Measurements from ENCODE around the gene C1orf174.

The C1orf174 gene

DNA sequence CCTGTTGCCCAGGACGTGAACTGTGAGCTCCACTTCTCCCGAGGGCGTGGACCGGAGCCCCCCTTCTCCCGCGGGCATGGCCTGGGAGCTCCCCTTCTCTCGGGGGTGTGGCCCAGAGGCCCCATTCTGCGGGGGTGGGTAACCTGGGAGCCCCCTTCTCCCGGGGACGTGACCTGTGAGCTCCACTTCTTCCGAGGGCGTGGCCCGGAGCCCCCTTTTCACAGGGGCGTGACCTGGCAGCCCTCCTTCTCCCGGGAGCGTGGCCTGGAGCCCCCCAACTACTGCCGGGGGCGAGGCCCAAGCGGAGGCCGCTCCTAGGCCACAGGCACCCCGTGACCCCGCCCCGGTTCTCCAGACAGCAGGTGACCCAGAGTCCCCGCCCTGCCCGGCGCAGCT lies 320 bp downstream of the C1orf174 start:
- Histone ChIP-seq H3K9me2 (replicated peaks; ENCODE audit: insufficient read depth, low read length) (no peaks in the 10 kb centered on the region), H3K9ac (ENCODE audit: low read length) (peak overlapping the region; percentile 90), H3F3A (ENCODE audit: insufficient read depth) (peaks cover 19% of the 10 kb centered on the region; the same call in 1 of the 2 replicates), H2AFZ (ENCODE audit: low read depth, low read length, severe bottlenecking) (peak overlapping the region; percentile 54), H3K9me3 (ENCODE audit: insufficient read depth, low read length) (no peaks in the 10 kb centered on the region), H3K4me3 (ENCODE audit: insufficient read depth, low read length, poor library complexity, severe bottlenecking) (peak overlapping the region; percentile 80), H3K4me2 (ENCODE audit: low read depth, low read length, poor library complexity, severe bottlenecking) (peak overlapping the region; percentile 80), H3K27ac (ENCODE audit: low read depth, low read length) (peak overlapping the region; percentile 95), H4K20me1 (ENCODE audit: low read depth, low read length) (no peaks in the 10 kb centered on the region), H3K27me3 (ENCODE audit: low read length) (no peaks in the 10 kb centered on the region), H3K79me2 (ENCODE audit: insufficient read depth, low read length) (peaks cover 46% of the 10 kb centered on the region), H3K36me3 (ENCODE audit: low read length) (no peaks in the 10 kb centered on the region)
- TF ChIP-seq, protein P1, sequence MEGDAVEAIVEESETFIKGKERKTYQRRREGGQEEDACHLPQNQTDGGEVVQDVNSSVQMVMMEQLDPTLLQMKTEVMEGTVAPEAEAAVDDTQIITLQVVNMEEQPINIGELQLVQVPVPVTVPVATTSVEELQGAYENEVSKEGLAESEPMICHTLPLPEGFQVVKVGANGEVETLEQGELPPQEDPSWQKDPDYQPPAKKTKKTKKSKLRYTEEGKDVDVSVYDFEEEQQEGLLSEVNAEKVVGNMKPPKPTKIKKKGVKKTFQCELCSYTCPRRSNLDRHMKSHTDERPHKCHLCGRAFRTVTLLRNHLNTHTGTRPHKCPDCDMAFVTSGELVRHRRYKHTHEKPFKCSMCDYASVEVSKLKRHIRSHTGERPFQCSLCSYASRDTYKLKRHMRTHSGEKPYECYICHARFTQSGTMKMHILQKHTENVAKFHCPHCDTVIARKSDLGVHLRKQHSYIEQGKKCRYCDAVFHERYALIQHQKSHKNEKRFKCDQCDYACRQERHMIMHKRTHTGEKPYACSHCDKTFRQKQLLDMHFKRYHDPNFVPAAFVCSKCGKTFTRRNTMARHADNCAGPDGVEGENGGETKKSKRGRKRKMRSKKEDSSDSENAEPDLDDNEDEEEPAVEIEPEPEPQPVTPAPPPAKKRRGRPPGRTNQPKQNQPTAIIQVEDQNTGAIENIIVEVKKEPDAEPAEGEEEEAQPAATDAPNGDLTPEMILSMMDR (IDR thresholded peaks at IDR 0.05; ENCODE audit: insufficient read depth, low read length, poor library complexity, severe bottlenecking): no peak
- no peak for TF ChIP-seq EZH2phosphoT487 (conservative IDR thresholded peaks at IDR 0.05; ENCODE audit: low read length)

GRCh38 chr1:3898994-3899753 lies 898 bp downstream of the C1orf174 start:
- H3K9ac ChIP-seq (ENCODE audit: low read length): peak overlapping the region; percentile 90
- H3K36me3 ChIP-seq (ENCODE audit: low read length): no peaks in the 10 kb centered on the region
- H3K4me2 ChIP-seq (ENCODE audit: low read depth, low read length, poor library complexity, severe bottlenecking): peak overlapping the region; percentile 80
- TF ChIP-seq, protein P1 (IDR thresholded peaks at IDR 0.05; ENCODE audit: insufficient read depth, low read length, poor library complexity, severe bottlenecking): no peak
- no peak for TF ChIP-seq EZH2phosphoT487 (conservative IDR thresholded peaks at IDR 0.05; ENCODE audit: low read length)
- no peaks in the 10 kb centered on the region for H4K20me1 ChIP-seq (ENCODE audit: low read depth, low read length)
- peak overlapping the region; percentile 80 for H3K4me3 ChIP-seq (ENCODE audit: insufficient read depth, low read length, poor library complexity, severe bottlenecking)
- no peaks in the 10 kb centered on the region for H3K27me3 ChIP-seq (ENCODE audit: low read length)
- H3K9me3 ChIP-seq (ENCODE audit: insufficient read depth, low read length): no peaks in the 10 kb centered on the region
- H3K79me2 ChIP-seq (ENCODE audit: insufficient read depth, low read length): peaks cover 46% of the 10 kb centered on the region
- H3K27ac ChIP-seq (ENCODE audit: low read depth, low read length): peak overlapping the region; percentile 95
- H3K9me2 ChIP-seq (replicated peaks; ENCODE audit: insufficient read depth, low read length): no peaks in the 10 kb centered on the region
- peaks cover 19% of the 10 kb centered on the region; the same call in 1 of the 2 replicates for H3F3A ChIP-seq (ENCODE audit: insufficient read depth)
- H2AFZ ChIP-seq (ENCODE audit: low read depth, low read length, severe bottlenecking): peak overlapping the region; percentile 54

DNA sequence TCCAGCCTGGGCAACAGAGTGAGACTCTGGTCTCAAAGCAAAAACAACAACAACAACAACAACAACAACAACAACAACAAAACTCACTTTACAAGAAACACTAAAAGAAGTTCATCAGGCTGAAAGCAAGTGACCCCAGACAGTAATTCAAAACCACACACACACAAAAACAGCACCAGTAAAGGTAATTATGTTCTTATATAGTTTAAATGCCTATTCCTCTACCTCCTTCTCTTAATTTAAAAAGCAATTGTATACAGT lies 1.7 kb downstream of the C1orf174 start:
- TF ChIP-seq EZH2phosphoT487 (conservative IDR thresholded peaks at IDR 0.05; ENCODE audit: low read length): no peak
- TF ChIP-seq, protein P1 (IDR thresholded peaks at IDR 0.05; ENCODE audit: insufficient read depth, low read length, poor library complexity, severe bottlenecking): no peak
- Histone ChIP-seq H3K9me2 (replicated peaks; ENCODE audit: insufficient read depth, low read length) (no peaks in the 10 kb centered on the region), H3K36me3 (ENCODE audit: low read length) (no peaks in the 10 kb centered on the region), H3K79me2 (ENCODE audit: insufficient read depth, low read length) (peaks cover 46% of the 10 kb centered on the region), H4K20me1 (ENCODE audit: low read depth, low read length) (no peaks in the 10 kb centered on the region), H3K4me2 (ENCODE audit: low read depth, low read length, poor library complexity, severe bottlenecking) (peak overlapping the region; percentile 80), H3K9ac (ENCODE audit: low read length) (no peak overlapping the region), H3K9me3 (ENCODE audit: insufficient read depth, low read length) (no peaks in the 10 kb centered on the region), H2AFZ (ENCODE audit: low read depth, low read length, severe bottlenecking) (no peak overlapping the region), H3K27me3 (ENCODE audit: low read length) (no peaks in the 10 kb centered on the region), H3F3A (ENCODE audit: insufficient read depth) (peaks cover 19% of the 10 kb centered on the region; the same call in 1 of the 2 replicates), H3K4me3 (ENCODE audit: insufficient read depth, low read length, poor library complexity, severe bottlenecking) (no peak overlapping the region), H3K27ac (ENCODE audit: low read depth, low read length) (no peak overlapping the region)
